C1 segment of cervical spinal cord (tissue), 14 donors: Measurements from ENCODE around the gene SGK2.
A peak's percentile ranks its signal among the peaks of the same experiment; 100 is the strongest.
"Not testable (repeated sequence)": the region's sequence is repeated elsewhere in the genome, so short reads cannot be mapped to it uniquely, and the experiment has no call there.

Experiments used
- DNase-seq, 14 donors: peaks; one replicate each; lab custom pipeline; 2025; lab: John Stamatoyannopoulos, UW

SGK2 gene

GRCh38 chr20:43563429-43563828, 4.6 kb downstream of the SGK2 start:
- DNase-seq: no peak

GRCh38 chr20:43563991-43564390, 5.2 kb downstream of the SGK2 start:
- no peak for DNase-seq

- peak in 1 of 14 donors; percentile 10 for DNase-seq
Observed at GRCh38 chr20:43564455-43564854, 5.6 kb downstream of the SGK2 start.

- DNase-seq: peak in 11 of 14 donors; percentile 42 to 87 (median 61)
Observed at GRCh38 chr20:43564993-43565757, 6.3 kb downstream of the SGK2 start.

- peak in 7 of 14 donors; percentile 14 to 63 (median 40) for DNase-seq
Observed at GRCh38 chr20:43565758-43566104, 6.9 kb downstream of the SGK2 start.

- no peak for DNase-seq
Observed at GRCh38 chr20:43567477-43567876, 8.7 kb downstream of the SGK2 start.

- no peak for DNase-seq
Observed at GRCh38 chr20:43568706-43569105, 9.9 kb downstream of the SGK2 start.

- DNase-seq: no peak
Observed at GRCh38 chr20:43569282-43569681, 10.5 kb downstream of the SGK2 start.

- DNase-seq: no peak
Observed at GRCh38 chr20:43570496-43570895, 11.7 kb downstream of the SGK2 start.

GRCh38 chr20:43571310-43571709, 12.5 kb downstream of the SGK2 start:
- no peak for DNase-seq

GRCh38 chr20:43571771-43572170, 12.9 kb downstream of the SGK2 start:
- DNase-seq: no peak

GRCh38 chr20:43572891-43573290, 14.1 kb downstream of the SGK2 start:
- DNase-seq: no peak

- DNase-seq: no peak
Observed at GRCh38 chr20:43576108-43576507, 17.3 kb downstream of the SGK2 start.

- no peak for DNase-seq
Observed at GRCh38 chr20:43579861-43580793, 21.3 kb downstream of the SGK2 start.

- DNase-seq: no peak
Observed at GRCh38 chr20:43583133-43583864, 24.5 kb downstream of the SGK2 start.

- peak in 11 of 14 donors; percentile 17 to 78 (median 41) for DNase-seq
Observed at GRCh38 chr20:43583982-43584432, 25.2 kb downstream of the SGK2 start.

- no peak for DNase-seq
Observed at GRCh38 chr20:43584448-43585136, 25.8 kb downstream of the SGK2 start.

- peak in 5 of 14 donors; percentile 5 to 19 (median 12) for DNase-seq
Observed at GRCh38 chr20:43586641-43587040, 27.8 kb downstream of the SGK2 start.

GRCh38 chr20:43588526-43588925, 29.7 kb downstream of the SGK2 start:
- not testable (repeated sequence) for DNase-seq

GRCh38 chr20:43590036-43590391, 31.2 kb downstream of the SGK2 start:
- DNase-seq: peak in 3 of 14 donors; percentile 51 to 64 (median 62)
